ENCODE results near the gene AP3B2. TPM values are rescaled to one million over a fixed set of nuclear protein-coding genes. Genes with fewer than 3 reads are reported as not detected.

Gene AP3B2
- polyA plus RNA-seq, 4 donors: 2.8 to 6.8 TPM; not detected in 2

- no peak for FAIRE-seq
- H3K4me1 ChIP-seq (ENCODE audit: control insufficient read depth in 3 of 3, insufficient read depth in 2 of 3, low read depth in 1 of 3, low read length in 2 of 3): no peaks in the 10 kb centered on the region
- no peaks in the 10 kb centered on the region for H3K9me3 ChIP-seq (ENCODE audit: control insufficient read depth in 2 of 2, insufficient read depth in 1 of 2, low read depth in 1 of 2, low read length in 1 of 2)
- H3K36me3 ChIP-seq (ENCODE audit: control insufficient read depth in 3 of 3, insufficient read depth in 2 of 3, low read depth in 1 of 3, low read length in 3 of 3): no peaks in the 10 kb centered on the region
- DNase-seq: no peak
- WGBS, 3 donors: 75 to 89% (median 84%) methylated on average over 3 of the region's 3 CpGs
- H3K27me3 ChIP-seq (ENCODE audit: control insufficient read depth in 3 of 3, insufficient read depth in 3 of 3, low read length in 3 of 3): no peaks in the 10 kb centered on the region
- no peak overlapping the region for H3K27ac ChIP-seq (ENCODE audit: low read depth in 1 of 3, low read length in 2 of 3)
- H3K4me3 ChIP-seq (ENCODE audit: low read depth in 1 of 3, low read length in 3 of 3): no peak overlapping the region
Measured at GRCh38 chr15:82624438-82624837, 85.2 kb downstream of the AP3B2 start.

GRCh38 chr15:82624008-82624407 is 85.7 kb downstream of the AP3B2 start:
- no peak for FAIRE-seq
- Histone ChIP-seq H3K9me3 (ENCODE audit: control insufficient read depth in 2 of 2, insufficient read depth in 1 of 2, low read depth in 1 of 2, low read length in 1 of 2) (no peaks in the 10 kb centered on the region), H3K4me3 (ENCODE audit: low read depth in 1 of 3, low read length in 3 of 3) (no peak overlapping the region), H3K27me3 (ENCODE audit: control insufficient read depth in 3 of 3, insufficient read depth in 3 of 3, low read length in 3 of 3) (no peaks in the 10 kb centered on the region), H3K27ac (ENCODE audit: low read depth in 1 of 3, low read length in 2 of 3) (no peak overlapping the region), H3K36me3 (ENCODE audit: control insufficient read depth in 3 of 3, insufficient read depth in 2 of 3, low read depth in 1 of 3, low read length in 3 of 3) (no peaks in the 10 kb centered on the region), H3K4me1 (ENCODE audit: control insufficient read depth in 3 of 3, insufficient read depth in 2 of 3, low read depth in 1 of 3, low read length in 2 of 3) (no peaks in the 10 kb centered on the region)
- DNase-seq: no peak
- WGBS, 3 donors: 32 to 67% (median 49%) methylated on average over 2 of the region's 2 CpGs

GRCh38 chr15:82621970-82622369 is 87.7 kb downstream of the AP3B2 start:
- H3K36me3 ChIP-seq (ENCODE audit: control insufficient read depth in 3 of 3, insufficient read depth in 2 of 3, low read depth in 1 of 3, low read length in 3 of 3): no peaks in the 10 kb centered on the region
- H3K27me3 ChIP-seq (ENCODE audit: control insufficient read depth in 3 of 3, insufficient read depth in 3 of 3, low read length in 3 of 3): no peaks in the 10 kb centered on the region
- no peaks in the 10 kb centered on the region for H3K9me3 ChIP-seq (ENCODE audit: control insufficient read depth in 2 of 2, insufficient read depth in 1 of 2, low read depth in 1 of 2, low read length in 1 of 2)
- DNase-seq (no peak), FAIRE-seq (no peak)
- no peaks in the 10 kb centered on the region for H3K4me1 ChIP-seq (ENCODE audit: control insufficient read depth in 3 of 3, insufficient read depth in 2 of 3, low read depth in 1 of 3, low read length in 2 of 3)
- H3K4me3 ChIP-seq (ENCODE audit: low read depth in 1 of 3, low read length in 3 of 3): no peak overlapping the region
- 21 to 45% (median 36%) methylated on average over 1 of the region's 1 CpG for WGBS, 3 donors
- no peak overlapping the region for H3K27ac ChIP-seq (ENCODE audit: low read depth in 1 of 3, low read length in 2 of 3)

- FAIRE-seq (no peak), DNase-seq (no peak)
- H3K4me3 ChIP-seq (ENCODE audit: low read depth in 1 of 3, low read length in 3 of 3): no peak overlapping the region
- no peaks in the 10 kb centered on the region for H3K4me1 ChIP-seq (ENCODE audit: control insufficient read depth in 3 of 3, insufficient read depth in 2 of 3, low read depth in 1 of 3, low read length in 2 of 3)
- H3K9me3 ChIP-seq (ENCODE audit: control insufficient read depth in 2 of 2, insufficient read depth in 1 of 2, low read depth in 1 of 2, low read length in 1 of 2): no peaks in the 10 kb centered on the region
- WGBS, 3 donors: 64 to 66% (median 65%) methylated on average over 12 of the region's 12 CpGs
- H3K27ac ChIP-seq (ENCODE audit: low read depth in 1 of 3, low read length in 2 of 3): no peak overlapping the region
- no peaks in the 10 kb centered on the region for H3K36me3 ChIP-seq (ENCODE audit: control insufficient read depth in 3 of 3, insufficient read depth in 2 of 3, low read depth in 1 of 3, low read length in 3 of 3)
- no peaks in the 10 kb centered on the region for H3K27me3 ChIP-seq (ENCODE audit: control insufficient read depth in 3 of 3, insufficient read depth in 3 of 3, low read length in 3 of 3)
Measured at GRCh38 chr15:82613747-82614146, 95.9 kb downstream of the AP3B2 start.

GRCh38 chr15:82611348-82611747 is 98.3 kb downstream of the AP3B2 start:
- H3K4me3 ChIP-seq (ENCODE audit: low read depth in 1 of 3, low read length in 3 of 3): no peak overlapping the region
- H3K4me1 ChIP-seq (ENCODE audit: control insufficient read depth in 3 of 3, insufficient read depth in 2 of 3, low read depth in 1 of 3, low read length in 2 of 3): no peaks in the 10 kb centered on the region
- no peak for DNase-seq
- H3K9me3 ChIP-seq (ENCODE audit: control insufficient read depth in 2 of 2, insufficient read depth in 1 of 2, low read depth in 1 of 2, low read length in 1 of 2): no peaks in the 10 kb centered on the region
- no peaks in the 10 kb centered on the region for H3K36me3 ChIP-seq (ENCODE audit: control insufficient read depth in 3 of 3, insufficient read depth in 2 of 3, low read depth in 1 of 3, low read length in 3 of 3)
- no peak overlapping the region for H3K27ac ChIP-seq (ENCODE audit: low read depth in 1 of 3, low read length in 2 of 3)
- WGBS, 3 donors: 78 to 84% (median 84%) methylated on average over 4 of the region's 4 CpGs
- no peak for FAIRE-seq
- H3K27me3 ChIP-seq (ENCODE audit: control insufficient read depth in 3 of 3, insufficient read depth in 3 of 3, low read length in 3 of 3): no peaks in the 10 kb centered on the region

Other genes with a start within 250 kb of the AP3B2 start
- gene RPS17, start 169.4 kb downstream of the AP3B2 start, polyA plus RNA-seq: 1,000 to 10,000 TPM; 1,800 to 5,833 (median 3,556) TPM
- 1 to 10 TPM in 1 of 4 donors, under 1 TPM in 2, not detected in 1; 0.27 to 2.8 (median 0.50) TPM for gene CPEB1, start 62.5 kb downstream of the AP3B2 start, polyA plus RNA-seq
- under 1 TPM in 2 of 4 donors, not detected in 2; 0.18 to 0.45 TPM for gene FSD2, start 96.2 kb upstream of the AP3B2 start, polyA plus RNA-seq
- gene WHAMM, start 99.8 kb upstream of the AP3B2 start, polyA plus RNA-seq: 10 to 100 TPM in 1 of 4 donors, 1 to 10 TPM in 3; 4.5 to 12.5 (median 6.2) TPM
- gene HOMER2, start 242.8 kb upstream of the AP3B2 start, polyA plus RNA-seq: 1 to 10 TPM; 2.2 to 5.1 (median 2.6) TPM